ENCODE measurements around the gene ZBTB20. TPM values are rescaled to one million over a fixed set of nuclear protein-coding genes. Genes with fewer than 3 reads are reported as not detected.

The ZBTB20 gene
- total RNA-seq, 2 donors from 2014 or later: 75.7 to 91.2 TPM

DNA sequence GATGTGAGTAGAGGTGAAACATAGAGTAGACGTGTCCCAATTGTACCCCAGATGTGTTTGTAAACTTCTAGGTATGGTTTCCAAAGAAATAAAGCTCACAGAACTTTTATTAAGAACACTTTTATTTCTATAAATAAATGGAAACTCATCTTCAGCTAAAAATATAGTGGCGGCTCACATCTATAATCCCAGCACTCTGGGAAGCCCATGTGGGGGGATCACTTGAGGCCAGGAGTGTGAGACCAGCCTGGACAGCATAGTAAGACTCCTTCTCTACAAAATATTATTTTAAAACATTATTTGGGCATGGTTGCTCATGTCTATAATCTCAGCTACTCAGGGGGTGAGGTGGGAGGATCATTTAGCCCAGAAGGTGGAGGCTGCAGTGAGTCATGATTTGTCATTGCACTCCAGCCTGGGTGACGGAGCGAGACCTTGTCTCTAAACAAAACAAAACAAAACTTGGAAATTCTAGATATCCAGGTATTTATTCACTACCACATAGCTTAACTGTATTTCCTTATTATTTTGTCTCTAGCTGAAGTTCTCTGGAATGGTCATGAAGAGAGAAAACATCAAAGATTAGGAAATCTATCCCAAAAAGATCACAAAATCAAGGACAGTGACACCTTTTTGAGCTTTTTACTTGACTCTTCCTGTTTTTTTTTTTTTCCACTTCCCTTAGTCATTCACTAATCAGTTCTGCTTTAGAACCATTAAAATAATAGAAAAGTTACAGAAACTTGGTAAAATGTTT is 595.1 kb downstream of the ZBTB20 start:
- intact Hi-C loops (cut with DNase I): no loop called here
- DNase-seq (ENCODE audit: low spot score): no peak

DNA sequence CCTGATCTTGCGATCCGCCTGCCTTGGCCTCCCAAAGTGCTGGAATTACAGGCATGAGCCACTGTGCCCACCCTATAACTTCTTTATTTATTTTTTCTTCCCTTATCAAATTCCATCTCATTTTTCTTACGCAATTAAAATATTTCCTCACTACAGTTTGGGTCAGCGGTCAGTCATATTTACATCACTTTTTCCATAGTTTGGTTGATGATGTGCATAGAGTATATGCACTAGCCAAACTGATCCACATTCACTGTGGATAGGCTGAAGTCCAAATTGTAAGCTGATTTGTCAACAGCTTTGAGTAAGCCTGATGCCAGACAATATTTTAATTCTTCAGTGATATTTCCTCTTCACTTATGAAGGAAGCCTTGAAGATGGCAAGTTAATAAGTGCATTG is 596.9 kb downstream of the ZBTB20 start:
- intact Hi-C loops (cut with DNase I): no loop called here
- no peak for DNase-seq (ENCODE audit: low spot score)

DNA sequence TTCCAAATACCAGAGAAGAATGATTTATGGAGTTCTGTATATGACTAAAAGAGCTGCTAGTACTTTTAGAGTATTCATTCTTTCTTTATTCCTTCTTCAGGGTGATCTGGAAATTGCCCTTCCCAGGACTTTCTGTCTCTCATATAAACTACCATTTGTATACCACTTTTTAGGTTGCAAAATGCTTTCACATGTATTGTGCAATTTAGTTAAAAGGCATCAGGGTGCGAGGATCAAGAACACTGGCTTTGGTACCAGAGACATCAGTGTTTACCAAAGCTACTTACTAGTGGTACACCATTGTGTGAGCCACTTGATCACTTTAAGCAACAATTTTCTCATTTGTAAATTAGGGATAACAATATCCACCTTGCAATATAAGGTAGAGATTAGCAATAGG is 601.9 kb downstream of the ZBTB20 start:
- no peak for DNase-seq (ENCODE audit: low spot score)
- intact Hi-C loops (cut with DNase I): no loop called here

DNA sequence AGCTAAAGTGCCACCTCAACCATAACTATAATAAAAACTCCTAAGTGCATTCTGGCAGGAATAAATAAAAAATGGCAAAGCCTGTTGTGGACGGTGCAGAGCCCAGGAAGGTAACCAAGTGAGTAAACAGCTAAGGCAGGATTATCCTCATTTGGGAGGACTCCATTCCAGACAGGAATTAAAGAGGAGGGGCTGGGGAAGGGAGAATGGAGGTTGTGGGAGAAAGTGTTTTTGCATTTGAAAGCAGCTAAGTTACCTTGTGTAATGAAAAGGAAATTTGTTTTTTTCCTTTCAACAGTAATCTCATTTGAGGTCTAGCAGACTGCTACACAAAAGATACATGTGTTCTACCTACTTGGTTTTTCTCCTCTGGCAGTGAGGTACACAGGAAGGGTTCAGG is 604.7 kb downstream of the ZBTB20 start:
- intact Hi-C loops (cut with DNase I): no loop called here
- DNase-seq (ENCODE audit: low spot score): no peak

DNA sequence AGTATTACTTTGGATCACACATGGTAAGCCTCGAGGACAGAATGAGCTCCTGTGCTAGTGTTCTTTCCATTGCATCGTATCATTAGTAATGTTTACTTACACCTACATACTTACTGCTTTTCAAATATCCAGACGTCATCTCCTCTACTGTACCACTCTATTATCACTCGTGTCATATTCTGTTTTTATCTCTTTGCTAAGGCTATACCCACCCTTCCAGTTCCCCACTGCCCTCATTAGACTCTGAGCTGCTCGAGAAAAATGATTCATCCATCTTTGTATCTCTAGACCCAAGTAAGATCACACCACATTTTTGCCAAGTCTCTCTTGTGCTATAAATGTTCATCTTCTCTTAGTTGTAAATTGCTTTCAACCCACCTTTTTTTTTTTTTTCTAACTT is 607.6 kb downstream of the ZBTB20 start:
- intact Hi-C loops (cut with DNase I): no loop called here
- DNase-seq (ENCODE audit: low spot score): no peak

DNA sequence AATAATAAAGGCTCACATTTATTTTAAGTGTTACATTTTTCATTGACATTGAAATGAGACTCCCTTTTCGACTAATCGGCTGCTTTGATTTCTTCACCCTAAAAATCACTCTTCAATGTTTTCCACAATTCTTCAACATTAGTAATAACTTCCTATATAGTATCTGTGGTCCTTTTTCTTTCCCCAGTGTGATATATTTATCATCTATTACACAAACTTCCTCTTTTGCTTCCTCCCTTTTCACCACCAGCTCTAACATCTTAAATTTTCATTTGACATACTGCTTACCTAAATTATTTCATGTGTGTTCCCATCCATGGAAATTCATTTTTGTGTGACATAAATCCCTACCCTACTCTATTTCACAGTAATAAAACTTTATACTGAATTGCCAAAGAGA is 608.9 kb downstream of the ZBTB20 start:
- intact Hi-C loops (cut with DNase I): no loop called here
- no peak for DNase-seq (ENCODE audit: low spot score)

DNA sequence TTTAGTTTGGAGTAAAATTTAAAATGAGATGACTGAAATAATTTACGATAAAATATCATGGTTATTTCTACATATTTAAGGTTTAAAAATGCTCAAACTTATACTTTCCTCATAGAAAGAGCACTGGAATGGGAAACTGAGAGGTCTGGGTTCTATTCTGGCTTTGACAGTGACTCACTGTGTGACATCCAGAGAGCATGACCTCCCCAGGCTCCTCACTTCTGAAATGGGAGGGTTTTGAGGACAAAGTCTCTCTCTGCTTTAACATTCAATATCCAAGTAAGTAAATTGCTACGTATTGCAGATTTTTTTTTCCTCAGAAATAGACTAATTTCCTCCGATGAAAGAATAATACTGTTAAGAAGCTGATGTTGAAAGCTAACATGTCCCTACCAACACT is 618.6 kb downstream of the ZBTB20 start:
- intact Hi-C loops (cut with DNase I): no loop called here
- no peak for DNase-seq (ENCODE audit: low spot score)

DNA sequence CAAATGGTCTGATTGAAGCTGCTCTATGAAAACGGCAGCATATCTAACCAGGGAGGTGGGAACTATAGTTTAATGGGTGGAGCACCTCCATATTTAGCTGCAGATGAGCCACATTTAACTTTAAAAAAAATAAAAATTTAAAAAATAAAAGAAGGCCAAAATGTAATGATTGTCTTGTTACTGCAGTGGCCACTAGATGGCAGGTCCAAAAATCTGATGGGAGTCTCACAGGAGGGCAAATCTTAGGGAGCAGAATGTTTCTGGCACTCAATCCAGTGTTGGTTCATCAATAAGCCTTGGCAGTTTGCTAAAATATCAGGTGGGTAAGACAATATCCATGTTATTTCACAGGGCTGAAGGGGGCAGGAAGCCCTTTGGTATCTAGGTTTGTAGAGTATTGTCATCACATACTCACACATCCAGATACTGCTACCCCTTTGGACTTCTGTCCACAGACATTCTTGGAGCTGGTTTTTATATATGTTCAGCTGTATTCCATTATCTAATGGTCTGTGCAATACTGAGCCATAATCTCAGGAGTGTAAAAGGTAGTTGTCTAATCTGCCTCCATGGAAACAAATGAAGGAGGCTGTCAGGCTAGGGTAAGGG is 619.9 kb downstream of the ZBTB20 start:
- intact Hi-C loops (cut with DNase I): no loop called here
- DNase-seq (ENCODE audit: low spot score): no peak

DNA sequence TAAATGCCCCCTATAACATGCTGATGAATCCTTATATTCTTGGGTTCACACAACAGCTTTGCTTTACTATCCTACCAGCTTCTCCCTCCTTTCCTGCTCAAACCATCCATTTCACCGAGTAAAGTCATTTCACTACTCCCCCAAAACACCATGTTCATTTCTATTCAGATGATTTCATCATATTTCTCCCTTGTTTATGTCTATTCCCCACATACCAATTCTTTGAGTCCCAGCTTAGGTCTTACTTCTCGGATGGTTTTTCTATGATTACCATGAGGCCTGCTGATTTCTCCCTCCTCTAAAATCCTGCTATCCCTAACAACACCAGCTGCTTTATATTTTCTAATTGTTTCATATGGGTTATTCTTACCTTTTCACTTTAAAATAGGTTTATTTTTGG is 621.8 kb downstream of the ZBTB20 start:
- intact Hi-C loops (cut with DNase I): no loop called here
- DNase-seq (ENCODE audit: low spot score): no peak

DNA sequence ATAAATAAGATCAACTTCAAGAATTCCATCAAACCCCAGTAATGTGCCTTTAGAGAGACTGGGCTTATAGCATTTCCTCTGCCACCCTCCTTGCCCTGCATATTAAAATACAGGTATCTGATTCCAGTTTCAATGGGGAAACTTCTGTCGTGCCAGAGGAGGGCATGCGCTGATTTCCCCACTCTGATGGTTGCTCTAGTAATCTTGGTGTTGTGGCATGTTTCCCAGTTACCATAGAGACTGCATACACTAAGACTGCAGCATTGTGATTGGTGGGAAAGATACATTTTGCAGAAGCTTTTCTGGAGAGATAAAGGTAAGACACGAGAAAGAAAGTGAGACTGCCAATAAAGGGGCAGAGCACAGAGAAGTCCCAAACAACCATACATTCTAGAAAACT is 627.7 kb downstream of the ZBTB20 start:
- intact Hi-C loops (cut with DNase I): no loop called here
- no peak for DNase-seq (ENCODE audit: low spot score)

DNA sequence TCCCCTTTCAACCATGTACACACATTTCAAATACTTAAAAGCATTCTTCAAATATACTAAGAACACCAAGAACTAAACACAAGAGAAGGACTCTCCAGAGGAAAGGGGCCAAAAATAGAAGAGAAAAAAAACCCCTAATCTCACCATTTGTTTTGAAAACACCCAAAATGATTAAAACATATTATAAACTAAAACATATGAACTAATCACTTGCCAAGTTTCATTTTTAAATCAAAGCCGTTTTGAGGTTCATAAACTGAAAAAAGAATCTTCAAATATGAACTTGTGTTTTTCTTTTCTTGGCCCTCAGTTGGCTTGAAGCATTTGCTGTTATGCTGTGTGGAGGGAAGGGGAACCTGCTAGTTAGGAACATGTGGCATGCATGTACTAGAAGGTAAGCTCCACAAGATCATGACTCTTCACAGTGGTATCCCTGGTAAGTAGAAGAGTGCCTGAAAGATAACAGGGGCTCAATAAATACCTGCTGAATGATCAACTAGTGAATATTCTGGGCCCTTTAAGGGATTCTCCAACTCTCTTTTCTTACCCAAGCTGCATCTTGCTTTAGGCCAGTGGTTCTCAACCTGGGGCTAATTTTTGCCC is 628.8 kb downstream of the ZBTB20 start:
- intact Hi-C loops (cut with DNase I): no loop called here
- DNase-seq (ENCODE audit: low spot score): no peak

DNA sequence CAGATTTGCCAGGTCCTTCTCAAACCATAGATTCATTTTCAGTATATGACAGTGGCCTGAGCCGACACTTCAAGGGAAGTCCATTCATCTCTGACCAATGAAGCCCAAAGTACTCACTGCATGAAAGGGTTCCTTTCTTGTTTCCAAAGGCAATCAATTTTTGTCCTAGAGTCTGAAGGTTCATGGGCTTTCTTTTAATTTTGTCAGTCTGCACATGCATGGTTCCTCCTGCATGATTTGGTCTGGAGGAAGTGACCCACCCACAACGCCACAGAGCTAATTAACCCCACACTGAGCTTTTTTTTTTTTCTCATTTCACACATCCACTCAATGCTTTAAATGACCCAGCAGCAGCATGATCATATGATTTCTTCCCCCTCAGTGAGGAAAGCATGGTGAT is 636.9 kb downstream of the ZBTB20 start:
- no peak for DNase-seq (ENCODE audit: low spot score)
- intact Hi-C loops (cut with DNase I): no loop called here

DNA sequence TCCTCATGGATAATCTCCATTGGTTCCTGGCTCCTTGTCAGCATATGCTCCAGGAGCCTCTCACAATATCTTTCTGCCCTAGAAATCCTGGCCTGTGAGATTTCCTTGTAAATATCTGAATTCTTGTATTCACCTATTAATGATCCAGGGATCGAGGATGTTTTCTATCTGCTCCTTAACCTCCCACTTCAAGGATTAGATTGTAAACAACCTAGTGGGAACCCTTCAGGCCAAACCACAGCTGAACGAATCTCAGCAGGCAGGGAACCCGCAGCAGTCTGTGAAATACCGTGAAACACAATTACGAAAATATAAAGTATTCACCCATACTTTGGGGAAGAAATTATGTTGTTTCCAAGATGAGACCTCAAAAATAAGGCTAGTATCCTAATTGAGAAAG is 637.3 kb downstream of the ZBTB20 start:
- intact Hi-C loops (cut with DNase I): no loop called here
- no peak for DNase-seq (ENCODE audit: low spot score)

DNA sequence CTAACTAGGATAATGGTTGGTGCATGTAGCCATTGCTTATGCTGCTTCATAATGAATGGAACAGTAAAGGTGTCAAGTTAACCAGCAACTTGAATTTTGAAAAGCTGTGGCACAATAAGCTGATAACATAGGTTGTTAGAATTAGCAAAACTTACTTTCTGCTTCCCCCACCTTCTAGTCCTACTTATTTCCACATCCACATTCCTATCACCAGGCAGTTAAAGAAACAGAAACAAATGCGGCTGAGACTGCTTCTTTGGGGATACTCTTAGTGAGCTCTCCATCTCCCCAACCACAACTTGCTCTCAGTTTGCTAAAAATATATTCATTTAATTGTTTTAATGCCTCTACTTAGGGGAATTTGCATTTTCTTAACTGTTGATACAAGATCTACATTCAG is 638.1 kb downstream of the ZBTB20 start:
- no peak for DNase-seq (ENCODE audit: low spot score)
- intact Hi-C loops (cut with DNase I): no loop called here

DNA sequence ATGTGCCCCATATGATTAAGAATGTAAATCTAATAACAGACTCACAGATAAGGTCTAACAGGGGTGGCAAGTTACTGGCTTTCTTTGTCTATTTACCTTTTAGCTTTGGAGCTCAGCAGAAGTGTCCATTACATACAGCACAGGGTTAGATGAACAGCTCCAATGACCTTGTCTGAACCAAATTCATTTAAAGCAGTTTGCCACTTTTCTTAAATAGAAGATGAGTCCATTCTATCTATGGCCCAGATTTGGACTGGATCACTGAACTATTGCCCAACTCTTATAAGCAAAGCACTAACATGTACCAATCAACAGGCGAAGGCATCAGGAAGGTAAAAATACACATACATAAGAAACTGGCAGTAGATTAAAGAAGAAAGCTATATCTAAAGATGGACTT is 638.9 kb downstream of the ZBTB20 start:
- no peak for DNase-seq (ENCODE audit: low spot score)
- intact Hi-C loops (cut with DNase I): no loop called here

DNA sequence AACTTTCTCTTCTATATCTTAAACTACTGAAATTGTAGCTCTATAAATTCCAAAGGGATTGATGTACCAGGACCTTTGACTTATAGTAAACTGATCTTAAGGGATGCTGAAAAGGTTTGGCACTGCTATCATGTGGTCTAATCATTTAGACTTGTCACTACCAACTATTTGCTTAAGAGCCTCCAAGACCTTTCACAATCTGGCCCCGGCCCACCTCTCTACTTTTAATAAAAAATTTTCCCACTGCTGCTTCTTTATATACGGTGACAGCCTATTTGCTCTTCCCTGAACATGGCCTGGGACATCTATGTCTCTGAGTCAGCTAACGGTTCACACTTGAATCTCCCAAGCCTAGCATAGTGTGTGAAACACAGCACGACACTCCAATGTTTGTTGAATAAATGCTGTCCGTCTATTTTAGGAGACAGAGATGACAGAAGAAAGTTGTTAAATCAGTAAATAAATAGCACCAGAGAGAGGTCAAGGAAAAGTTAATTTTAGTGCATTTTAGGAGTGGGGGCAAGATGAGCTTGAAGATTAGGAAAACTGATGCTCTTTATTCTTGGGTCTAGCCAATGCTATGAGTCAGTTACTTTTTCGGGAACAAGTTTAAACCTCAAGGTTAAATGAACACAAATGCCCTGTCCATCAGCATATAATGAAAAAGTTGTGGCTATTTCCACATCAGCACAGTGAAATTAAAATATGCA is 640.3 kb downstream of the ZBTB20 start:
- intact Hi-C loops (cut with DNase I): no loop called here
- no peak for DNase-seq (ENCODE audit: low spot score)

DNA sequence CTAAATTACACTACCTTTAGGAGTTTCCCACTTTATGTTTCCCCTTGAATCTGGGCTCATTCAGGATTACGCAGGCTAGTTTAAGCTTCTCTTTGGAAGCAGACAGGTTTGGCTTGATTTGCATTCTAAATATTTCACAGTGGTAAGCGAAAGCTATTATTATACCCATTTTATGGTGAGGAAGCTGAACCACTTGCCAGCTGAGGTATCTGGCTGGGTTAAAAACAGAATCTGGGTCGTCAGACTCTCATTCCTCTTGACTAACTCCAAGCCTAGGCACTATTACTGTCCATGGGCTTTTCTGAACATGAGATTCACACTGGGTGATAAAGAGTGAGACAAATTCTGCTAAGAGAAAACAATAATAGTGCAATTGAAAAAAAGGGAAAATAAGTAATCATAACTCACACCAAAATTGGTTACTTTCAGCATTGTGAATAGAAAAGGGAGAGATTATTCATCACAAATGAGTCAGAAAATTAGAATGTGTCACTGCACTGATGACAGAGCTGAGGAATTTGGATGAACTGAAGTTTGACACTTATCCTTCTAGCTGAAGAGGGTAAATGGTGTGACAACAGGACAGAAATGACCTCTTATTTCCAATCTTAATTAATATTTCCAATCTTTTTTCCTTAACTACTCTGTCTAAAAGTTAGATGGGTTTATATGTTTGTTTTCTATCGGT is 642.0 kb downstream of the ZBTB20 start:
- DNase-seq (ENCODE audit: low spot score): no peak
- intact Hi-C loops (cut with DNase I): no loop called here

DNA sequence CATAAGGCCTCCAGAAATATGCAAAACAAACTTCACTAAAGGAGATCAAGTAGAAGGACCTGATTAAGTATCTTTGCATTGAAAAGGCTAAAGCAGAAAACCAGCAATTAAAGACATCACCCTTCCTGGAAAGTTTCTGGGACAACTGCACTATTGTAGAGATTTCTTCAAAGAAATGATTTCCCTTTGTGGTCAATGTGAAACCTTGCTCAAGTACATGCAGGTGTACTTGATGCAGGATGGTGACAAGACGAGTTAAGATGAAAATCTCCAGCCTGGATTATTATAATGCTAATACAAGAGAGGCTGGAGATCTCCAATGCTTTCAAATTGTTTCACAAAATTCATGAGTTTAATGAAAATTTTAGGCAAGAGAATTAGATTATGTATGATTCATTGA is 644.9 kb downstream of the ZBTB20 start:
- intact Hi-C loops (cut with DNase I): no loop called here
- no peak for DNase-seq (ENCODE audit: low spot score)

DNA sequence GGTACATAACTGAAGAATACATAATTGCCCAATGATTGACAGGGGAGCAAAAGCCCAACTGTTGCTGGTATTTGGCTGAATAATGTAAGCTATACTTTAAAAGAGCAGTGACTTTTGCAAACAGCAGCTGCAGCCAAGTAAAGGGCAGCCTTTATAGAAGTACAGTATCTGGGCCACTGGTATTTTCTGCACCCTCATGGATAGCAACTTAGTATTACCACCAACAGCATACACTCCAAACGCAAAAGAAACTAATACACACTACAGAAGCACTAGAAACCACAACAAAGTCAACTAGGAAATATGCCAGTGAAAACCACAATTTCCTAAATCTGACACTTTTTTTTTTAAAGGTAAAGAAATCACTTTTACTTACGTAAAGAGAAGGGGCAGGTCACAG is 647.1 kb downstream of the ZBTB20 start:
- DNase-seq (ENCODE audit: low spot score): no peak
- intact Hi-C loops (cut with DNase I): loop anchor here in 1 of 2 donors (5.0 kb wide), 1 partner anchor 53 kb away; no protein-coding TSS in a partner anchor
